ENCODE data around the gene MARCHF10. TPM values are rescaled to one million over a fixed set of nuclear protein-coding genes. Genes with fewer than 3 reads are reported as not detected.

MARCHF10 gene
- total RNA-seq, 4 donors from 2014 or later, result 2.1 TPM; not detected in 3

- no peaks in the 10 kb centered on the region for H3K9me3 ChIP-seq
- no peaks in the 10 kb centered on the region for H3K27me3 ChIP-seq
- no peak overlapping the region for H3K4me3 ChIP-seq
- no peak for DNase-seq
- no peak overlapping the region for H3K27ac ChIP-seq
- H3K36me3 ChIP-seq, result no peaks in the 10 kb centered on the region
- in situ Hi-C loops (cut with MboI; ENCODE audit: low pct_ligation_motif_present in 1 of 4, low pct_unique_long_range_greater_than_20kb in 1 of 4, low sequenced_read_pairs in 3 of 4) (loop anchor here in 2 of 4 donors (10.0 to 25.0 kb wide), 2 partner anchors 252 to 699 kb away; partner anchors contain the start of gene TANC2 (in 1 of the 2)), intact Hi-C loops (cut with DNase I; ENCODE audit: low total_unique reads) (no loop called here)
- WGBS, 2 donors (ENCODE audit: low coverage in 1 of 2), result 87 to 89% methylated on average over 7 to 17 of the region's 17 CpGs
- H3K4me1 ChIP-seq, result no peaks in the 10 kb centered on the region
- TF ChIP-seq EP300 (IDR thresholded peaks at IDR 0.05; ENCODE audit: low read depth), result no peak
- TF ChIP-seq CTCF (IDR thresholded peaks at IDR 0.05), result no peak
- no peak for TF ChIP-seq POLR2AphosphoS5 (IDR thresholded peaks at IDR 0.05)
- TF ChIP-seq POLR2A (IDR thresholded peaks at IDR 0.05), result no peak
Measured at GRCh38 chr17:62713086-62713881, 94.8 kb downstream of the MARCHF10 start.

GRCh38 chr17:62712171-62712581 lies 95.9 kb downstream of the MARCHF10 start:
- intact Hi-C loops (cut with DNase I; ENCODE audit: low total_unique reads), result no loop called here
- no peak overlapping the region for H3K4me3 ChIP-seq
- H3K9me3 ChIP-seq, result no peaks in the 10 kb centered on the region
- WGBS, 2 donors (ENCODE audit: low coverage in 1 of 2), result 76% methylated on average over 8 of the region's 8 CpGs; no CpG with 5 or more reads in 1 of the 2 donors
- no peaks in the 10 kb centered on the region for H3K27me3 ChIP-seq
- H3K27ac ChIP-seq, result no peak overlapping the region
- H3K36me3 ChIP-seq, result no peaks in the 10 kb centered on the region
- in situ Hi-C loops (cut with MboI; ENCODE audit: low pct_ligation_motif_present in 1 of 4, low pct_unique_long_range_greater_than_20kb in 1 of 4, low sequenced_read_pairs in 3 of 4), result loop anchor here in 2 of 4 donors (10.0 to 25.0 kb wide), 2 partner anchors 253 to 700 kb away; partner anchors contain the start of gene TANC2 (in 1 of the 2)
- H3K4me1 ChIP-seq, result no peaks in the 10 kb centered on the region
- DNase-seq, result no peak
- TF ChIP-seq POLR2AphosphoS5 (IDR thresholded peaks at IDR 0.05) (no peak), EP300 (IDR thresholded peaks at IDR 0.05; ENCODE audit: low read depth) (no peak), CTCF (IDR thresholded peaks at IDR 0.05) (no peak), POLR2A (IDR thresholded peaks at IDR 0.05) (no peak)

GRCh38 chr17:62708587-62708986 lies 99.5 kb downstream of the MARCHF10 start:
- in situ Hi-C loops (cut with MboI; ENCODE audit: low pct_ligation_motif_present in 1 of 4, low pct_unique_long_range_greater_than_20kb in 1 of 4, low sequenced_read_pairs in 3 of 4), result loop anchor here (10.0 to 25.0 kb wide), 3 partner anchors 256 to 704 kb away; partner anchors contain the start of gene TANC2 (in 1 of the 4)
- Histone ChIP-seq H3K36me3 (no peaks in the 10 kb centered on the region), H3K4me1 (peaks cover 0 to 13% (median 10%) of the 10 kb centered on the region in 4 donors), H3K27ac (no peak overlapping the region), H3K4me3 (no peak overlapping the region), H3K27me3 (peaks cover 5% of the 10 kb centered on the region), H3K9me3 (no peaks in the 10 kb centered on the region)
- TF ChIP-seq CTCF (IDR thresholded peaks at IDR 0.05) (no peak), POLR2AphosphoS5 (IDR thresholded peaks at IDR 0.05) (no peak), EP300 (IDR thresholded peaks at IDR 0.05; ENCODE audit: low read depth) (no peak), POLR2A (IDR thresholded peaks at IDR 0.05) (no peak)
- no peak for DNase-seq
- intact Hi-C loops (cut with DNase I; ENCODE audit: low total_unique reads), result no loop called here
- 81% methylated on average over 2 of the region's 2 CpGs; no CpG with 5 or more reads in 1 of the 2 donors for WGBS, 2 donors (ENCODE audit: low coverage in 1 of 2)

GRCh38 chr17:62707425-62707739 lies 100.7 kb downstream of the MARCHF10 start:
- no peak for DNase-seq
- intact Hi-C loops (cut with DNase I; ENCODE audit: low total_unique reads) (no loop called here), in situ Hi-C loops (cut with MboI; ENCODE audit: low pct_ligation_motif_present in 1 of 4, low pct_unique_long_range_greater_than_20kb in 1 of 4, low sequenced_read_pairs in 3 of 4) (loop anchor here (10.0 to 25.0 kb wide), 3 partner anchors 257 to 705 kb away; partner anchors contain the start of gene TANC2 (in 1 of the 4))
- TF ChIP-seq POLR2AphosphoS5 (IDR thresholded peaks at IDR 0.05) (no peak), EP300 (IDR thresholded peaks at IDR 0.05; ENCODE audit: low read depth) (no peak), POLR2A (IDR thresholded peaks at IDR 0.05) (no peak), CTCF (IDR thresholded peaks at IDR 0.05) (no peak)
- Histone ChIP-seq H3K36me3 (no peaks in the 10 kb centered on the region), H3K4me1 (peaks cover 0 to 17% (median 13%) of the 10 kb centered on the region in 4 donors), H3K9me3 (no peaks in the 10 kb centered on the region), H3K4me3 (no peak overlapping the region), H3K27ac (no peak overlapping the region), H3K27me3 (peaks cover 5% of the 10 kb centered on the region)
- WGBS, 2 donors (ENCODE audit: low coverage in 1 of 2), result 97 to 100% methylated on average over 1 to 9 of the region's 9 CpGs

Data from transverse colon (tissue), 4 donors.